ENCODE results near the gene NFATC2. TPM values are rescaled to one million over a fixed set of nuclear protein-coding genes. Genes with fewer than 3 reads are reported as not detected.

The NFATC2 gene
- total and polyA plus RNA-seq, 7 donors, result 1.4 to 16.9 (median 5.0) TPM

DNA sequence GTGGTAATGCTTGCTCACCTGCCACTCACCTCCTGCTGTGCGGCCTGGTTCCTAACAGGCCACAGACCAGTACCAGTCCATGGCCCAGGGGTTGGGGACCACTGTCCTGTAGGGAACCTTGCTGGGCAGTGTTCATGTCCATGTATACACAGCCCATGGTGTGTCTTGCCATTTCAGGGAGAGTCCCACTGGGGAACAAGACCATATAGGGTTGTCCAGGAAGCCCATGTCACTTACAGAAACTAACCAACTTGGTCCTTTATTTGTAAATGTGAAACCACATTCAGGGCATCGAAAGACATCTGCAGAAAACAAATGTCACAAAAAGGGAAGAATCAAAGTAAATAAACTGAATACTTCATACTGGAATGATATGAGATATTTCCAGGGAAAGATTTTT, 179.1 kb downstream of the NFATC2 start:
- peaks cover 0 to 9% (median 6%) of the 10 kb centered on the region in 4 donors for H3K4me1 ChIP-seq
- TF ChIP-seq EP300 (IDR thresholded peaks at IDR 0.05), result no peak
- TF ChIP-seq, protein P1, sequence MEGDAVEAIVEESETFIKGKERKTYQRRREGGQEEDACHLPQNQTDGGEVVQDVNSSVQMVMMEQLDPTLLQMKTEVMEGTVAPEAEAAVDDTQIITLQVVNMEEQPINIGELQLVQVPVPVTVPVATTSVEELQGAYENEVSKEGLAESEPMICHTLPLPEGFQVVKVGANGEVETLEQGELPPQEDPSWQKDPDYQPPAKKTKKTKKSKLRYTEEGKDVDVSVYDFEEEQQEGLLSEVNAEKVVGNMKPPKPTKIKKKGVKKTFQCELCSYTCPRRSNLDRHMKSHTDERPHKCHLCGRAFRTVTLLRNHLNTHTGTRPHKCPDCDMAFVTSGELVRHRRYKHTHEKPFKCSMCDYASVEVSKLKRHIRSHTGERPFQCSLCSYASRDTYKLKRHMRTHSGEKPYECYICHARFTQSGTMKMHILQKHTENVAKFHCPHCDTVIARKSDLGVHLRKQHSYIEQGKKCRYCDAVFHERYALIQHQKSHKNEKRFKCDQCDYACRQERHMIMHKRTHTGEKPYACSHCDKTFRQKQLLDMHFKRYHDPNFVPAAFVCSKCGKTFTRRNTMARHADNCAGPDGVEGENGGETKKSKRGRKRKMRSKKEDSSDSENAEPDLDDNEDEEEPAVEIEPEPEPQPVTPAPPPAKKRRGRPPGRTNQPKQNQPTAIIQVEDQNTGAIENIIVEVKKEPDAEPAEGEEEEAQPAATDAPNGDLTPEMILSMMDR (IDR thresholded peaks at IDR 0.05), result no peak
- no peak for TF ChIP-seq POLR2A (IDR thresholded peaks at IDR 0.05)
- no peak for TF ChIP-seq POLR2AphosphoS5 (IDR thresholded peaks at IDR 0.05)
- no peaks in the 10 kb centered on the region for H3K36me3 ChIP-seq
- intact Hi-C loops (cut with DNase I), result no loop called here
- no peak for DNase-seq
- H3K27me3 ChIP-seq, result no peaks in the 10 kb centered on the region
- no peak overlapping the region for H3K4me3 ChIP-seq
- no peaks in the 10 kb centered on the region for H3K9me3 ChIP-seq
- 63 to 69% methylated on average over 2 of the region's 2 CpGs for WGBS, 2 donors
- no peak overlapping the region for H3K27ac ChIP-seq

DNA sequence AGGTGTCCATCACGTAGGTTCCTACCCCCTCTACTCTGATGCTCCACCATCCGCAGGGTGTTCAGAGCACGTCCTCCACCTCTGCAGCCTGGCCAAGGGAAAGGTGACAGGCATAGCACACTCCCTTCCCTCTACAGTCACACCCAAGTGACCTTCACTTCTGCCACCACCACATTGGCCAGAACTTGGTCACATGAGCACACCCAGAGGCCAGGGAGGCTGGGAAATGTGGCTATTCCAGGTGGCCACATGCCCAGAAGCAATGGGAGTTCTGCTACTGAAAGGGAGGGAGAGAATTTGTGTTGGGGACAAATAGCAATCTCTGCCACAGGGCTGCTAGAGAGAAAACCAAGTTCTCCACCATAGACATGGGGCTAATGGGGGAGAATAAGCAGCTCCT, 180.3 kb downstream of the NFATC2 start:
- TF ChIP-seq POLR2A (IDR thresholded peaks at IDR 0.05), result no peak
- no peak for TF ChIP-seq EP300 (IDR thresholded peaks at IDR 0.05)
- TF ChIP-seq, protein P1 (IDR thresholded peaks at IDR 0.05), result no peak
- no peak for TF ChIP-seq POLR2AphosphoS5 (IDR thresholded peaks at IDR 0.05)
- Histone ChIP-seq H3K27ac (no peak overlapping the region), H3K36me3 (no peaks in the 10 kb centered on the region), H3K9me3 (no peaks in the 10 kb centered on the region), H3K4me3 (no peak overlapping the region), H3K27me3 (no peaks in the 10 kb centered on the region), H3K4me1 (peaks cover 0 to 9% (median 6%) of the 10 kb centered on the region in 4 donors)
- WGBS, 2 donors, result 87 to 91% methylated on average over 3 of the region's 3 CpGs
- no peak for DNase-seq
- intact Hi-C loops (cut with DNase I), result no loop called here

DNA sequence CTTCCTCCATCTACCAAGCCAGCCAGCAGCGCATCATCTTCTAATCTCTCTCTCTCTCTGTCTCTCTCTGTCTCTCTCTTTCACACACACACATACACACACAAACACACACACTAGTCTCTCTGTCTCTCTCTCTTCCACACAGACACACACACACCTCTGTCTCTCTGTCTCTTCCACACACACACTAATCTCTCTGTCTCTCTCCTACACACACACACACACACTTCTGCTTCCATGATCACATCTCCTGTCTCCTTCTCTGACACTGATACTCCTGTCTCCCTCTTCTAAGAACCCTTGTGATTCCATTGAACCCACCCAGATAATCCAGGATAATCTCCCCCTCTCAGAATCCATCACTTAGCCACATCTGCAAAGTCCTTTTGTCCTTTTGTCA, 181.3 kb downstream of the NFATC2 start:
- TF ChIP-seq, protein P1 (IDR thresholded peaks at IDR 0.05), result no peak
- TF ChIP-seq POLR2A (IDR thresholded peaks at IDR 0.05) (no peak), POLR2AphosphoS5 (IDR thresholded peaks at IDR 0.05) (no peak), EP300 (IDR thresholded peaks at IDR 0.05) (no peak)
- Histone ChIP-seq H3K36me3 (no peaks in the 10 kb centered on the region), H3K4me3 (no peak overlapping the region), H3K4me1 (peaks cover 0 to 9% (median 6%) of the 10 kb centered on the region in 4 donors), H3K27me3 (no peaks in the 10 kb centered on the region), H3K9me3 (no peaks in the 10 kb centered on the region), H3K27ac (no peak overlapping the region)
- intact Hi-C loops (cut with DNase I), result no loop called here
- DNase-seq, result no peak
- 97 to 98% methylated on average over 1 of the region's 1 CpG for WGBS, 2 donors

DNA sequence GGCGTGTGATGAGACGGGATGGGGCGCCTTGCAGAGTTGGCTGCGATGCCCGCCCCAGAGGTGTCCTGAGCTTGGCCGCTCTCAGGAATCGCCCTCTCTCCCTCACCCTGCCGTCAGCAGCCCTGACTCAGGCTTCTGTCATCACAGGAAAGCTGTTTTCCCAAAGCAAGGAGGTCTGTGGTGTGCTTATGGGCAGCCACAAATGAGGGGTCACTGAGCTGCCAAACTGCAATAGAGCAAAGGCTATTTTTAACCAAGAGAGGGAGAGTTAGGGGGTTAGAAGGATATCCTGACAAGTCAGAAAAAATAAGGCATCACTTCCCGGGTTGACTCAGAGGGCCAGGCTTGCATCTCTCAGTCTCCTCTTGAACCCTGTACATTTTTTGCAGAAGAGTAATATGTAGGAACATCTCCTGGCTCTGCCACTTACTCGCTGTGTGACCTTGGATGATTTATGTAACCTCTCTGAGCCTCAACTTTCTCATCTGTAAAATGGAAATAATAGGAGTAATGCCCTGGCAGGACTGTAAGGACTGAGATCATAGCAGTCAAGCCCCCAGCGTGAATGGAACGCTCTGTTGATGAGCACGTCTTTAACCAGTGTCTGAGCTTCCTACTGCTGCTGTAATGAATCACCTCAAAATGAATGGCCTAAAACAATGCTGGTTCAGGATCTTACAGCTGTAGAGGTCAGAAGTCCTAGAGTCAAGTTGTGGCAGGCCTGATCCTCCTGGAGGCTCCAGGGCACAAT, 181.9 kb downstream of the NFATC2 start:
- no peaks in the 10 kb centered on the region for H3K27me3 ChIP-seq
- peak; percentile 37 for DNase-seq
- TF ChIP-seq, protein P1 (IDR thresholded peaks at IDR 0.05), result no peak
- TF ChIP-seq POLR2AphosphoS5 (IDR thresholded peaks at IDR 0.05) (no peak), POLR2A (IDR thresholded peaks at IDR 0.05) (no peak), EP300 (IDR thresholded peaks at IDR 0.05) (no peak)
- H3K9me3 ChIP-seq, result no peaks in the 10 kb centered on the region
- H3K36me3 ChIP-seq, result no peaks in the 10 kb centered on the region
- H3K4me3 ChIP-seq, result no peak overlapping the region
- H3K4me1 ChIP-seq, result peaks cover 0 to 2% (median 1%) of the 10 kb centered on the region in 4 donors
- H3K27ac ChIP-seq, result no peak overlapping the region
- 87% methylated on average over 13 of the region's 13 CpGs for WGBS, 2 donors
- intact Hi-C loops (cut with DNase I), result no loop called here
